Pancreas (tissue), 10 donors: ENCODE measurements around the gene ULK2. TPM values are rescaled to one million over a fixed set of nuclear protein-coding genes. Genes with fewer than 3 reads are reported as not detected.

Experiments used
- ATAC-seq, 4 donors: fragments of 200-7000 bp; cut with Tn5 transposase; one replicate each; pipeline versions ENCODE4 v1.8.0 to v1.9.1; 2020; ENCODE audit warnings: mild to moderate bottlenecking in 4 of 4, moderate library complexity in 4 of 4
- DNase-seq, 6 donors: peaks; one replicate each; pipeline ENCODE4 v3.0.0-alpha.2; 2020
- FAIRE-seq: peaks from 2 replicates; lab custom pipeline; 2012; peaks lifted over from hg19 to GRCh38; lab: Jason Lieb, UNC
- H3K27ac ChIP-seq, 4 donors: fragments of 200-600 bp; sonication (generic); 1 replicate in 3 of 4; 2 replicates in 1 of 4; pipeline versions ENCODE4 v1.5.0 to v1.8.0; 2020
- H3K27me3 ChIP-seq, 4 donors: fragments of 200-600 bp; one replicate each; pipeline ENCODE4 v1.8.0; 2021
- H3K36me3 ChIP-seq, 3 donors: fragments of 200-600 bp; sonication (generic) in 1 of 3; one replicate each; pipeline versions ENCODE4 v1.5.0 to v1.8.0; 2020 to 2021
- H3K4me1 ChIP-seq, 3 donors: fragments of 200-600 bp; one replicate each; pipeline ENCODE4 v1.8.0; 2021
- H3K4me3 ChIP-seq, 4 donors: fragments of 200-600 bp; sonication (generic) in 2 of 4; one replicate each; pipeline versions ENCODE4 v1.5.0 to v1.8.0; 2020 to 2021
- H3K9me3 ChIP-seq, 4 donors: fragments of 200-600 bp; one replicate each; pipeline ENCODE4 v1.8.0; 2021
- CTCF ChIP-seq, 4 donors: fragments of 200-600 bp; sonication (generic) in 3 of 4; IDR thresholded peaks; one replicate each; pipeline versions ENCODE4 v1.5.0 to v1.8.0; 2021; ENCODE audit warnings: antibody characterized with exemption in 4 of 4
- WGBS, 2 donors: extraction: QIAGEN DNeasy Blood & Tissue Kit; methylation state at CpG; one replicate each; pipeline ENCODE4 v1.1.7; 2013; 5-methylcytosine and 5-hydroxymethylcytosine counted together
- intact Hi-C, 3 donors: fragments of 100-400 bp; cut with DNase I; formaldehyde crosslinking; loops; one replicate each; pipeline versions ENCODE4 v1.11.1 to v1.14.2; 2022
- polyA plus RNA-seq, 2 donors: library from polyadenylated mRNA; stranded (reverse); fragments of 200-250 nt; gene quantifications; one replicate each; pipeline ENCODE4 v1.2.3, GENCODE V29; 2013
- total RNA-seq, 6 donors: library from RNA; stranded (reverse); fragmentation: NEBNext Ultra II Directional in 4 of 6; extraction: Animal tissue kit (Norgen Biotek cat#: 25700) in 4 of 6; gene quantifications; one replicate each; pipeline versions ENCODE4 v1.2.1 to v1.2.4, GENCODE V29; 2021 to 2023
- donor health status: healthy with polysubstance abuse.
- donor health status: DM: no; HTN: no; CAD: no; lungs with moderate emphysema.
- donor health status: DM: no; HTN: no; CAD: no.
- donor health status: control.
- donor health status: control.
- donor health status: Bipolar disorder and iron deficiency.
- donor health status: DM: yes; HTN: yes; CAD: no.
- donor health status: DM: no; HTN: no; CAD: no.
- donor health status: DM: no; HTN: no; CAD: no.
- donor health status: DM: yes; HTN: yes; CAD: no.

Gene ULK2
- total and polyA plus RNA-seq, 8 donors: 3.1 to 12.5 (median 5.7) TPM

GRCh38 chr17:19743101-19744100 lies 124.3 kb downstream of the ULK2 start:
- ATAC-seq (no peak), DNase-seq (peak in 1 of 6 donors; percentile 54), FAIRE-seq (no peak)
- intact Hi-C loops: no loop called here
- no peak for TF ChIP-seq CTCF (IDR thresholded peaks at IDR 0.05)
- Histone ChIP-seq H3K4me3 (no peak overlapping the region), H3K9me3 (no peaks in the 10 kb centered on the region), H3K27ac (no peak overlapping the region), H3K4me1 (peaks cover 0 to 4% (median 0%) of the 10 kb centered on the region in 3 donors), H3K27me3 (no peaks in the 10 kb centered on the region), H3K36me3 (no peaks in the 10 kb centered on the region)
- WGBS, 2 donors: 94 to 98% methylated on average over 33 to 34 of the region's 34 CpGs

- ATAC-seq: no peak
- no peak overlapping the region for H3K4me3 ChIP-seq
- no peaks in the 10 kb centered on the region for H3K9me3 ChIP-seq
- WGBS, 2 donors: 82 to 88% methylated on average over 10 of the region's 10 CpGs
- peaks cover 0 to 4% (median 0%) of the 10 kb centered on the region in 3 donors for H3K4me1 ChIP-seq
- no peak for FAIRE-seq
- H3K36me3 ChIP-seq: no peaks in the 10 kb centered on the region
- peak in 1 of 6 donors; percentile 40 for DNase-seq
- no peak overlapping the region for H3K27ac ChIP-seq
- H3K27me3 ChIP-seq: no peaks in the 10 kb centered on the region
- intact Hi-C loops: no loop called here
- TF ChIP-seq CTCF (IDR thresholded peaks at IDR 0.05): no peak
Observed at GRCh38 chr17:19742495-19742894, 125.2 kb downstream of the ULK2 start.

GRCh38 chr17:19741832-19742457 lies 125.8 kb downstream of the ULK2 start:
- Histone ChIP-seq H3K27me3 (no peaks in the 10 kb centered on the region), H3K27ac (no peak overlapping the region), H3K4me3 (no peak overlapping the region), H3K9me3 (no peaks in the 10 kb centered on the region), H3K36me3 (no peaks in the 10 kb centered on the region), H3K4me1 (peaks cover 0 to 4% (median 0%) of the 10 kb centered on the region in 3 donors)
- intact Hi-C loops: no loop called here
- no peak for TF ChIP-seq CTCF (IDR thresholded peaks at IDR 0.05)
- no peak for FAIRE-seq
- WGBS, 2 donors: 74% methylated on average over 14 of the region's 14 CpGs
- no peak for ATAC-seq
- DNase-seq: peak in 1 of 6 donors; percentile 42

GRCh38 chr17:19740933-19741332 lies 126.8 kb downstream of the ULK2 start:
- Histone ChIP-seq H3K4me1 (peaks cover 0 to 4% (median 0%) of the 10 kb centered on the region in 3 donors), H3K27me3 (no peaks in the 10 kb centered on the region), H3K27ac (no peak overlapping the region), H3K36me3 (no peaks in the 10 kb centered on the region), H3K9me3 (no peaks in the 10 kb centered on the region), H3K4me3 (no peak overlapping the region)
- ATAC-seq (no peak), FAIRE-seq (no peak), DNase-seq (no peak)
- intact Hi-C loops: no loop called here
- TF ChIP-seq CTCF (IDR thresholded peaks at IDR 0.05): no peak
- 69 to 79% methylated on average over 7 of the region's 7 CpGs for WGBS, 2 donors
